Activated CD8-positive, alpha-beta memory T cell treated with anti-CD3 and anti-CD28 coated beads, Interleukin-2, amount 50 U/mL, for 24 hours (primary cell): Measurements from ENCODE around the gene CFLAR.
"Not testable (repeated sequence)": the region's sequence is repeated elsewhere in the genome, so short reads cannot be mapped to it uniquely, and the experiment has no call there.

Source experiments
- DNase-seq: peaks from one replicate; pipeline ENCODE4 v3.0.0-alpha.2; 2020; ENCODE audit errors: extremely low read depth

Gene CFLAR

GRCh38 chr2:201118961-201119854 is 3.2 kb downstream of the CFLAR start:
- no peak for DNase-seq

GRCh38 chr2:201122276-201122675 is 6.3 kb downstream of the CFLAR start:
- DNase-seq = no peak

- DNase-seq = no peak
Observed at GRCh38 chr2:201126308-201127151, 10.6 kb downstream of the CFLAR start.

- DNase-seq = no peak
Observed at GRCh38 chr2:201127152-201127511, 11.2 kb downstream of the CFLAR start.

- DNase-seq = no peak
Observed at GRCh38 chr2:201127570-201127969, 11.6 kb downstream of the CFLAR start.

GRCh38 chr2:201128033-201128432 is 12.1 kb downstream of the CFLAR start:
- no peak for DNase-seq

GRCh38 chr2:201128933-201129505 is 13.1 kb downstream of the CFLAR start:
- DNase-seq = no peak

- no peak for DNase-seq
Observed at GRCh38 chr2:201130524-201131186, 14.7 kb downstream of the CFLAR start.

- DNase-seq = no peak
Observed at GRCh38 chr2:201132518-201132917, 16.6 kb downstream of the CFLAR start.

- no peak for DNase-seq
Observed at GRCh38 chr2:201135386-201135785, 19.4 kb downstream of the CFLAR start.

- no peak for DNase-seq
Observed at GRCh38 chr2:201136889-201137321, 20.9 kb downstream of the CFLAR start.

GRCh38 chr2:201137505-201138400 is 21.8 kb downstream of the CFLAR start:
- DNase-seq = no peak

GRCh38 chr2:201138401-201138970 is 22.5 kb downstream of the CFLAR start:
- no peak for DNase-seq

GRCh38 chr2:201138986-201139781 is 23.2 kb downstream of the CFLAR start:
- DNase-seq = not testable (repeated sequence)

- DNase-seq = no peak
Observed at GRCh38 chr2:201139836-201140604, 24.1 kb downstream of the CFLAR start.

GRCh38 chr2:201144101-201145051 is 28.4 kb downstream of the CFLAR start:
- no peak for DNase-seq

- no peak for DNase-seq
Observed at GRCh38 chr2:201148434-201148990, 32.5 kb downstream of the CFLAR start.
